Testis (tissue), 2 donors: ENCODE data around the gene RASSF8.

Experiments used
- POLR2A ChIP-seq: fragments of 450-650 bp; IDR thresholded peaks from one replicate; pipeline ENCODE4 v1.6.1; 2017; ENCODE audit warnings: antibody characterized with exemption, mild to moderate bottlenecking, moderate library complexity
- TF ChIP-seq, protein P1 (sequence below), 3 experiments: fragments of 450-650 bp in 2 of 3; fragments of 200-600 bp in 1 of 3; sonication (generic) in 1 of 3; IDR thresholded peaks; one replicate each; pipeline ENCODE4 v1.5.1; 2016 to 2019; ENCODE audit warnings: antibody characterized with exemption in 3 of 3, mild to moderate bottlenecking in 2 of 3, moderate library complexity in 1 of 3

DNA sequence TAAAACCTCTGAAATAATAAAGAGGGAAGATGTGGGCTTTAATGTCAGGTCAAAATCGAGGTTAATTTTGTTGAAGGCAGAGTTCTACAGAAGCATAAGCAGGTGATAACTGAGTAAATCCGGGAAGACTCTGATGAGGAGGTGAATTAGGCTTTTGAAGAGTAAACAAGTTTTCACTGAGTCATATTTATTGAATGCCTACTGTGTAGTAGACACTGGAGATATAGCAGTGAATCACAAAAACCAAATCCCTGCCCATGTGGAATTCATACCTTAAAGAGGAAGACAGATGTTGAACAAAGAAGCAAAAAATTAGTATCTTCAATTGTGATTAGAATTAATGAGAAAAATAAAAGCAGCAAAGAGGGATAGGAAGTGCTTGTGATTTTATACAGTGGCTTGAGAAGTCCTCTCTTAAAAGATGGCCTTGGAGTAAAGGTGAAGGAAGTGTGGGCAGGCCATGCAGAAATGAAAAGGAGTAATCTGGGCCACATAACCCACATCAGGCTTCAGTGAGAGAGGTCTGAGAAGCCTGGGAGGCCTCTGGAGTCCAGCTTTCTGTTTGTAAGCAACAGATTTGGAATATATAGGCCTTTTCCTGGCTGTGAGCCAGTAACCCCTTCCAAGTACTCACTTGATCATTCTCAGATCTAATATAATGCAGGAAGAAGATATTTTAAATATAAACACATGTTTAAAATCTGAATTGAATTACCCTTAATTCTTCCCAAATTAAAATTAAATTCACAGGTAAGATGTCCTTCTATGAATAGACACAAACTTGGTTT is 119.6 kb downstream of the RASSF8 start:
- TF ChIP-seq, protein P1, sequence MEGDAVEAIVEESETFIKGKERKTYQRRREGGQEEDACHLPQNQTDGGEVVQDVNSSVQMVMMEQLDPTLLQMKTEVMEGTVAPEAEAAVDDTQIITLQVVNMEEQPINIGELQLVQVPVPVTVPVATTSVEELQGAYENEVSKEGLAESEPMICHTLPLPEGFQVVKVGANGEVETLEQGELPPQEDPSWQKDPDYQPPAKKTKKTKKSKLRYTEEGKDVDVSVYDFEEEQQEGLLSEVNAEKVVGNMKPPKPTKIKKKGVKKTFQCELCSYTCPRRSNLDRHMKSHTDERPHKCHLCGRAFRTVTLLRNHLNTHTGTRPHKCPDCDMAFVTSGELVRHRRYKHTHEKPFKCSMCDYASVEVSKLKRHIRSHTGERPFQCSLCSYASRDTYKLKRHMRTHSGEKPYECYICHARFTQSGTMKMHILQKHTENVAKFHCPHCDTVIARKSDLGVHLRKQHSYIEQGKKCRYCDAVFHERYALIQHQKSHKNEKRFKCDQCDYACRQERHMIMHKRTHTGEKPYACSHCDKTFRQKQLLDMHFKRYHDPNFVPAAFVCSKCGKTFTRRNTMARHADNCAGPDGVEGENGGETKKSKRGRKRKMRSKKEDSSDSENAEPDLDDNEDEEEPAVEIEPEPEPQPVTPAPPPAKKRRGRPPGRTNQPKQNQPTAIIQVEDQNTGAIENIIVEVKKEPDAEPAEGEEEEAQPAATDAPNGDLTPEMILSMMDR (IDR thresholded peaks at IDR 0.05), result no peak
- no peak for TF ChIP-seq POLR2A
